H1 (cell line): ENCODE results near the gene ARL5A. TPM values are rescaled to one million over a fixed set of nuclear protein-coding genes. Genes with fewer than 3 reads are reported as not detected.

Experiments used
- CTCF ChIA-PET: fragments of 300-600 bp; sonication (Branson Sonifier 250); formaldehyde crosslinking; loops from one replicate; lab custom pipeline; 2021; ENCODE audit not compliant: partially characterized antibody; lab: Charles Lee
- POLR2A ChIA-PET: fragments of 300-600 bp; sonication (Branson Sonifier 250); formaldehyde crosslinking; loops from one replicate; lab custom pipeline; 2021; ENCODE audit warnings: inconsistent platforms; ENCODE audit not compliant: partially characterized antibody; lab: Charles Lee
- DNase-seq, 2 experiments: peaks; one replicate each; pipeline versions ENCODE4 v3.0.0 to v3.0.0-alpha.2; 2010 to 2022; ENCODE audit warnings: low spot score in 2 of 2, low read depth in 1 of 2, mixed read lengths in 1 of 2
- FAIRE-seq: peaks from 2 replicates; lab custom pipeline; 2011; peaks lifted over from hg19 to GRCh38; lab: Jason Lieb, UNC
- H2AFZ ChIP-seq: 2 replicates; pipeline ENCODE4 v1.8.1; 2012; ENCODE audit warnings: low read length, inconsistent platforms
- H2AK5ac ChIP-seq: 2 replicates; pipeline ENCODE4 v1.6.1; 2013; ENCODE audit warnings: low read depth, low read length
- H2BK120ac ChIP-seq: replicated peaks from 2 replicates; pipeline ENCODE3; 2013; ENCODE audit warnings: low read depth, low read length, inconsistent platforms
- H2BK12ac ChIP-seq: 2 replicates; pipeline ENCODE4 v1.6.1; 2013; ENCODE audit warnings: low read depth, low read length
- H2BK15ac ChIP-seq: 2 replicates; pipeline ENCODE4 v1.6.1; 2013; ENCODE audit warnings: low read length
- H2BK20ac ChIP-seq: 2 replicates; pipeline ENCODE4 v1.6.1; 2013; ENCODE audit warnings: low read length
- H2BK5ac ChIP-seq: 2 replicates; pipeline ENCODE4 v1.6.1; 2013; ENCODE audit warnings: low read depth, low read length
- H3K14ac ChIP-seq: 2 replicates; pipeline ENCODE4 v1.6.1; 2013; ENCODE audit warnings: inconsistent platforms; ENCODE audit not compliant: insufficient read length
- H3K18ac ChIP-seq: 2 replicates; pipeline ENCODE4 v1.6.1; 2013; ENCODE audit warnings: low read length; ENCODE audit errors: extremely low read depth
- H3K23ac ChIP-seq: 2 replicates; pipeline ENCODE4 v1.6.1; 2013; ENCODE audit warnings: inconsistent platforms; ENCODE audit not compliant: insufficient read length
- H3K23me2 ChIP-seq: 2 replicates; pipeline ENCODE4 v1.6.1; 2013; ENCODE audit warnings: low read depth, low read length
- H3K27ac ChIP-seq: 2 replicates; pipeline ENCODE4 v1.6.1; 2011; ENCODE audit warnings: low read depth, low read length, inconsistent platforms
- H3K27me3 ChIP-seq, 4 experiments: replicated peaks in 1 of 4; 1 replicate in 1 of 4; 2 replicates in 3 of 4; pipeline versions ENCODE4 v1.6.1 to v1.8.1; 2011 to 2013; ENCODE audit warnings: low read length in 3 of 4, mild to moderate bottlenecking in 3 of 4, inconsistent platforms in 2 of 4, mixed read lengths in 2 of 4, moderate library complexity in 1 of 4; ENCODE audit not compliant: control insufficient read depth in 3 of 4, insufficient read depth in 3 of 4; ENCODE audit errors: extremely low read depth in 1 of 4
- H3K36me3 ChIP-seq, 4 experiments: 2 replicates each; pipeline versions ENCODE4 v1.6.1 to v1.8.1; 2011 to 2013; ENCODE audit warnings: mild to moderate bottlenecking in 4 of 4, low read length in 3 of 4, moderate library complexity in 2 of 4, control low read depth in 1 of 4, inconsistent platforms in 1 of 4; ENCODE audit not compliant: insufficient read depth in 4 of 4, control insufficient read depth in 2 of 4
- H3K4ac ChIP-seq: replicated peaks from 2 replicates; pipeline ENCODE3; 2013; ENCODE audit warnings: low read length, low read depth, mixed read lengths, inconsistent platforms; ENCODE audit not compliant: insufficient read length
- H3K4me1 ChIP-seq, 4 experiments: replicated peaks in 1 of 4; 1 replicate in 1 of 4; 2 replicates in 3 of 4; pipeline versions ENCODE4 v1.6.1 to v1.8.1; 2011 to 2013; ENCODE audit warnings: low read length in 3 of 4, inconsistent platforms in 2 of 4, mixed read lengths in 1 of 4; ENCODE audit not compliant: insufficient read depth in 4 of 4, control insufficient read depth in 3 of 4
- H3K4me2 ChIP-seq, 2 experiments: 2 replicates each; pipeline versions ENCODE4 v1.6.1 to v1.8.1; 2011 to 2013; ENCODE audit warnings: low read depth in 2 of 2, low read length in 2 of 2, control low read depth in 1 of 2, inconsistent platforms in 1 of 2, mild to moderate bottlenecking in 1 of 2; ENCODE audit not compliant: insufficient read depth in 1 of 2
- H3K4me3 ChIP-seq, 4 experiments: fragments of 200-600, 300-600 bp in 1 of 4; sonication (generic), shearing (Covaris generic), sonication (Bioruptor Twin) in 1 of 4; 2 replicates each; pipeline versions ENCODE4 v1.5.1 to v1.8.1; 2011 to 2016; ENCODE audit warnings: low read length in 4 of 4, low read depth in 3 of 4, control low read depth in 2 of 4, inconsistent platforms in 2 of 4, mild to moderate bottlenecking in 2 of 4, mixed read lengths in 1 of 4, moderate library complexity in 1 of 4; ENCODE audit not compliant: insufficient read depth in 2 of 4; ENCODE audit errors: extremely low read depth in 1 of 4
- H3K56ac ChIP-seq: replicated peaks from 2 replicates; pipeline ENCODE3; 2013; ENCODE audit warnings: low read depth, mild to moderate bottlenecking, mixed read lengths, low read length, inconsistent platforms; ENCODE audit not compliant: insufficient read length
- H3K79me1 ChIP-seq: 2 replicates; pipeline ENCODE4 v1.6.1; 2013; ENCODE audit warnings: low read depth, low read length, control low read depth
- H3K79me2 ChIP-seq, 2 experiments: 2 replicates each; pipeline versions ENCODE4 v1.6.1 to v1.8.1; 2012 to 2013; ENCODE audit warnings: low read length in 2 of 2, mild to moderate bottlenecking in 2 of 2, inconsistent platforms in 1 of 2; ENCODE audit not compliant: insufficient read depth in 2 of 2, control insufficient read depth in 1 of 2
- H3K9ac ChIP-seq, 4 experiments: replicated peaks in 1 of 4; 1 replicate in 1 of 4; 2 replicates in 3 of 4; pipeline versions ENCODE4 v1.6.1 to v1.8.1; 2011 to 2013; ENCODE audit warnings: low read depth in 3 of 4, low read length in 3 of 4, control low read depth in 2 of 4, mild to moderate bottlenecking in 2 of 4, moderate library complexity in 2 of 4, inconsistent platforms in 1 of 4; ENCODE audit errors: extremely low read depth in 1 of 4
- H3K9me3 ChIP-seq, 2 experiments: 2 replicates each; pipeline versions ENCODE4 v1.6.1 to v1.8.1; 2012 to 2013; ENCODE audit warnings: mild to moderate bottlenecking in 2 of 2, moderate library complexity in 2 of 2, control low read depth in 1 of 2, inconsistent platforms in 1 of 2, low read depth in 1 of 2, low read length in 1 of 2, mixed read lengths in 1 of 2; ENCODE audit not compliant: insufficient read depth in 2 of 2
- H4K20me1 ChIP-seq, 2 experiments: replicated peaks in 1 of 2; 2 replicates each; pipeline versions ENCODE3 to v1.8.1; 2011 to 2013; ENCODE audit warnings: inconsistent platforms in 2 of 2, low read length in 2 of 2, mild to moderate bottlenecking in 1 of 2; ENCODE audit not compliant: insufficient read depth in 2 of 2, control insufficient read depth in 1 of 2
- H4K5ac ChIP-seq: 2 replicates; pipeline ENCODE4 v1.6.1; 2013; ENCODE audit warnings: low read length, low read depth, mixed read lengths, inconsistent platforms; ENCODE audit not compliant: insufficient read length
- H4K8ac ChIP-seq: 2 replicates; pipeline ENCODE4 v1.8.0; 2013; ENCODE audit warnings: mild to moderate bottlenecking, moderate library complexity, low read length, inconsistent platforms; ENCODE audit not compliant: insufficient read depth; ENCODE audit errors: extremely low read depth
- H4K91ac ChIP-seq: replicated peaks from 2 replicates; pipeline ENCODE3; 2013; ENCODE audit warnings: low read length, mixed read lengths, inconsistent platforms; ENCODE audit not compliant: insufficient read length
- CTBP2 ChIP-seq: IDR thresholded peaks from 2 replicates; pipeline ENCODE4 v1.7.0; 2011; ENCODE audit warnings: borderline replicate concordance, mild to moderate bottlenecking, moderate library complexity, mixed read lengths, low read length; ENCODE audit not compliant: insufficient read depth, insufficient read length
- EGR1 ChIP-seq: IDR thresholded peaks from 2 replicates; pipeline ENCODE4 v1.6.1; 2011; ENCODE audit warnings: low read depth, low read length, borderline replicate concordance
- EP300 ChIP-seq, 2 experiments: IDR thresholded peaks; 1 replicate in 1 of 2; 2 replicates in 1 of 2; pipeline ENCODE4 v1.6.1; 2011 to 2012; ENCODE audit warnings: low read depth in 2 of 2, low read length in 2 of 2, mild to moderate bottlenecking in 2 of 2, borderline replicate concordance in 1 of 2, inconsistent platforms in 1 of 2, moderate library complexity in 1 of 2
- FOSL1 ChIP-seq: IDR thresholded peaks from 2 replicates; pipeline ENCODE4 v1.6.1; 2011; ENCODE audit warnings: mild to moderate bottlenecking, low read depth, low read length, moderate library complexity; ENCODE audit not compliant: insufficient read depth
- GABPA ChIP-seq: IDR thresholded peaks from 2 replicates; pipeline ENCODE4 v1.6.1; 2011; ENCODE audit warnings: mild to moderate bottlenecking, low read length, moderate library complexity, borderline replicate concordance; ENCODE audit not compliant: insufficient read depth
- JUND ChIP-seq: IDR thresholded peaks from 2 replicates; pipeline ENCODE4 v1.6.1; 2011; ENCODE audit warnings: mild to moderate bottlenecking, improper control_type of control experiment, low read length
- POLR2AphosphoS5 ChIP-seq: IDR thresholded peaks from 2 replicates; pipeline ENCODE4 v1.6.1; 2011; ENCODE audit warnings: low read depth, low read length
- RAD21 ChIP-seq, 2 experiments: IDR thresholded peaks in 1 of 2; conservative IDR thresholded peaks in 1 of 2; 2 replicates each; pipeline ENCODE4 v1.6.1; 2011; ENCODE audit warnings: low read depth in 2 of 2, low read length in 2 of 2, improper control_type of control experiment in 1 of 2, inconsistent platforms in 1 of 2, mild to moderate bottlenecking in 1 of 2, moderate library complexity in 1 of 2
- RFX5 ChIP-seq: IDR thresholded peaks from 2 replicates; pipeline ENCODE4 v1.6.1; 2011; ENCODE audit warnings: low read depth, low read length, improper control_type of control experiment, borderline replicate concordance
- RNF2 ChIP-seq: fragments of 200-900, 300-1000 bp; sonication (generic); IDR thresholded peaks from 2 replicates; pipeline ENCODE4 v1.7.1; 2016; ENCODE audit warnings: borderline replicate concordance, low read depth, mild to moderate bottlenecking, antibody characterized with exemption, low read length; ENCODE audit not compliant: poor library complexity, severe bottlenecking; ENCODE audit errors: missing control alignments
- TEAD4 ChIP-seq: IDR thresholded peaks from 2 replicates; pipeline ENCODE4 v1.6.1; 2012; ENCODE audit warnings: low read depth, low read length, inconsistent platforms, mixed read lengths
- WGBS, 2 experiments: shearing (Covaris generic) in 1 of 2; methylation state at CpG; one replicate each; pipeline versions ENCODE4 v1.1.6 to v1.1.7; 2013 to 2015; ENCODE audit warnings: low lambda C conversion rate in 2 of 2, mixed read lengths in 2 of 2, inconsistent platforms in 1 of 2, low coverage in 1 of 2, missing lambda C conversion rate in 1 of 2; ENCODE audit not compliant: insufficient replicate concordance in 2 of 2, insufficient coverage in 1 of 2, insufficient read length in 1 of 2; ENCODE audit errors: extremely low coverage in 1 of 2, missing lambda C conversion rate in 1 of 2; 5-methylcytosine and 5-hydroxymethylcytosine counted together
- polyA plus RNA-seq, 7 experiments: library from polyadenylated mRNA; depleted of rRNA in 3 of 7; stranded (reverse) in 5 of 7; unstranded in 2 of 7; fragments of >200 nt in 5 of 7; fragments of 200-250 nt in 2 of 7; gene quantifications; 1 replicate in 5 of 7; 2 replicates in 1 of 7; 4 replicates in 1 of 7; pipeline versions ENCODE4 v1.2.1 to v1.2.3, GENCODE V29; 2011 to 2013; ENCODE audit warnings: missing spikeins in 2 of 7, mixed read lengths in 2 of 7
- total RNA-seq: library from RNA; stranded (reverse); fragmentation: NEBNext Ultra II Directional; extraction: Animal tissue kit (Norgen Biotek cat#: 25700); gene quantifications from 2 replicates; pipeline ENCODE4 v1.2.1, GENCODE V29; 2021

ARL5A gene
- total and polyA plus RNA-seq, 2 of the 8 experiments (the other 6 are each of a cell fraction or from before 2014, with no cell fraction given) = 12.6 to 86.3 TPM

- no peak overlapping the region for H2BK120ac ChIP-seq
- no peak overlapping the region for H3K9ac ChIP-seq
- no peak for FAIRE-seq
- H3K4me1 ChIP-seq = no peaks in the 10 kb centered on the region
- H2AFZ ChIP-seq = no peak overlapping the region
- no peak overlapping the region for H2BK15ac ChIP-seq
- POLR2A ChIA-PET = interaction anchor here (1.3 to 3.5 kb wide), 2 partner anchors 8 to 12 kb away, joined by 3 to 21 read pairs; partner anchors contain the start of gene ARL5A
- H4K91ac ChIP-seq = no peak overlapping the region
- H3K27me3 ChIP-seq = no peaks in the 10 kb centered on the region
- H3K27ac ChIP-seq = no peak overlapping the region
- no peak overlapping the region for H3K18ac ChIP-seq
- no peak overlapping the region for H2AK5ac ChIP-seq
- WGBS, 2 experiments = 92% methylated on average over 9 of the region's 9 CpGs; no CpG with 5 or more reads in 1 of the 2 experiments
- no peak overlapping the region for H2BK20ac ChIP-seq
- H3K9me3 ChIP-seq = no peaks in the 10 kb centered on the region
- no peak overlapping the region for H3K4me2 ChIP-seq
- no peaks in the 10 kb centered on the region for H3K23me2 ChIP-seq
- H3K36me3 ChIP-seq = peaks cover 0 to 42% (median 12%) of the 10 kb centered on the region in 4 experiments; a peak in 5 of 8 replicates
- H3K56ac ChIP-seq = no peak overlapping the region
- H3K79me1 ChIP-seq = peaks cover 10% of the 10 kb centered on the region
- H3K79me2 ChIP-seq = peaks cover 9 to 58% of the 10 kb centered on the region in 2 experiments
- H2BK12ac ChIP-seq = no peak overlapping the region
- H3K14ac ChIP-seq = no peak overlapping the region
- H3K4me3 ChIP-seq = no peak overlapping the region
- H3K23ac ChIP-seq = no peak overlapping the region
- H4K8ac ChIP-seq = no peak overlapping the region
- CTCF ChIA-PET = interaction anchor here (1.4 to 3.3 kb wide), 2 partner anchors 9 to 210 kb away, joined by 4 to 22 read pairs; no protein-coding TSS in a partner anchor
- H2BK5ac ChIP-seq = no peak overlapping the region
- no peak overlapping the region for H3K4ac ChIP-seq
- peaks cover 2% of the 10 kb centered on the region in 2 experiments for H4K20me1 ChIP-seq
- DNase-seq = no peak
- no peak overlapping the region for H4K5ac ChIP-seq
- no peak for TF ChIP-seq GABPA
- TF ChIP-seq RAD21 (IDR thresholded peaks at IDR 0.05 in 1 of 2, conservative IDR thresholded peaks at IDR 0.05 in 1 of 2; ENCODE audit: low read depth in 2 of 2, low read length in 2 of 2) = no peak
- no peak for TF ChIP-seq EGR1
- no peak for TF ChIP-seq TEAD4
- no peak for TF ChIP-seq EP300 (IDR thresholded peaks at IDR 0.05; ENCODE audit: borderline replicate concordance in 1 of 2, low read depth in 2 of 2, low read length in 2 of 2)
- no peak for TF ChIP-seq POLR2AphosphoS5
- no peak for TF ChIP-seq JUND
- TF ChIP-seq RNF2 = no peak
- no peak for TF ChIP-seq RFX5
- TF ChIP-seq CTBP2 = no peak
- TF ChIP-seq FOSL1 = no peak
Measured at GRCh38 chr2:151815821-151816489, 12.3 kb downstream of the ARL5A start.
